ENCODE results near the gene KCNC1.
A peak's percentile ranks its signal among the peaks of the same experiment; 100 is the strongest.

The KCNC1 gene

DNA sequence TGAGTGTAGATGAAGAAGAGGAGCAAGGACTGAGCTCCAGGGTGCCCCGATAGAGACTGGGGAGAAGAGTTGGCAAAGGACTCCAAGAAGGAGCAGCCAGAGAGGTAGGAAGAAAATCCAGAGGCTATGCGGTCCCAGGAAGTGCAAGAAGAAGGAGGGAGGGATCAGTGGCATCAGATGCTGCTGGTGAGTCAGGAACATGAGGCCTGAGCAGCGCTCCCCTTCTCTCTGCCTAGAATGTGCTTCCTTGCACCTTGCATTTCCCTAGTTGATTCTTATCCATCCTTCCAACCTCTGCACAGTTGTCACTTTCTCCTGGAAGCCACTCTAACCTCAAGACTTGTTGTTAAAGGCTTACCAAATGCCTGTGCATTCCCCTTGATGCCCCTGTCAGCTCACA lies 21.3 kb downstream of the KCNC1 start:
- DNase-seq (ENCODE audit: low spot score): no peak

DNA sequence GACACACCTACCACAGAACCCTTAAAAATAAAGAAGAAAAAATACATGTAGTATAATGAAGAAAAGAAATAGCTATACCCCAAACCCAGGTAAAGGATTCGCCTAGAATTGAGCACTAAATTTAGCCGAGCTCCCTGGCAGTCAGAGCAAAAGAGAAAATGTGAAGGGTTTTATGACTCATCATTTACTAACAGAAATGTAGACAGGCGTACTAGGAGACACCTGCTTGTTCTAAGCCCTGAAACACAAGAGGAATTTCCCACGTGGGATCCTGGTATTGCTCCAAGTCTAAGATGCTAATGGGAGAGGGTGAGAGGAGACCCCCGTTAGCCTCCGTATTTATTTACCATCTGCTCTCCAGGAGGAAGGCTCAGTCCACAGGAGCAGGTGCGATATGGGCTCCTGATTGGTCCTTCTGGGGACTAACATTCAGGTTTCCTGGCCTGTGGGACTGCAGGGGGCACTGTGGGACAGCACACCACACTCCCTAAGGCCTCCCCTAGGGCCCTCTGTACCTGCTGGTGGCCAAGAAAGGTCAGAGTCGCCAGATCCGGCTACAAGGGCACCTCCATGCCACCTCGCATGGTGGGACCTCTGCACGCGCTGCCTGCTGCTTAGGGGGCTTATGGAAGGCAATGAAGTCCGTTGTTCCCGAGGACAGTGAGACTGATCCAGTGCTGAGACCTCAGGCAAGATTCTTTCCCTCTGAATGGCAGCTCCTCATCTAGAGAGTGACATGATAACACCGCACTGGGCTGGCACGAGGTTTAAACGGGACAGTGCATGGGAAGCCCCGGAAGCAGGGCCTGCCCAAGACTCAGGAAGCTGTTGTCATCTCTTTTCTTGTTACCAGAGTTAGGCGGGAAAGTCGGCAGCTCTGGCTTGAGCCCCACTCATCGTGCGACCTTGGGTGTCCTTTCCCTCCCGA lies 25.8 kb downstream of the KCNC1 start:
- DNase-seq (ENCODE audit: low spot score): no peak

GRCh38 chr11:17762309-17762974 lies 27.9 kb downstream of the KCNC1 start:
- DNase-seq (ENCODE audit: low spot score): no peak

GRCh38 chr11:17763244-17763643 lies 28.7 kb downstream of the KCNC1 start:
- DNase-seq (ENCODE audit: low spot score): no peak

GRCh38 chr11:17763703-17764102 lies 29.1 kb downstream of the KCNC1 start:
- no peak for DNase-seq (ENCODE audit: low spot score)

- no peak for DNase-seq (ENCODE audit: low spot score)
These were observed 30.1 kb downstream of the KCNC1 start for GRCh38 chr11:17764446-17765218.

DNA sequence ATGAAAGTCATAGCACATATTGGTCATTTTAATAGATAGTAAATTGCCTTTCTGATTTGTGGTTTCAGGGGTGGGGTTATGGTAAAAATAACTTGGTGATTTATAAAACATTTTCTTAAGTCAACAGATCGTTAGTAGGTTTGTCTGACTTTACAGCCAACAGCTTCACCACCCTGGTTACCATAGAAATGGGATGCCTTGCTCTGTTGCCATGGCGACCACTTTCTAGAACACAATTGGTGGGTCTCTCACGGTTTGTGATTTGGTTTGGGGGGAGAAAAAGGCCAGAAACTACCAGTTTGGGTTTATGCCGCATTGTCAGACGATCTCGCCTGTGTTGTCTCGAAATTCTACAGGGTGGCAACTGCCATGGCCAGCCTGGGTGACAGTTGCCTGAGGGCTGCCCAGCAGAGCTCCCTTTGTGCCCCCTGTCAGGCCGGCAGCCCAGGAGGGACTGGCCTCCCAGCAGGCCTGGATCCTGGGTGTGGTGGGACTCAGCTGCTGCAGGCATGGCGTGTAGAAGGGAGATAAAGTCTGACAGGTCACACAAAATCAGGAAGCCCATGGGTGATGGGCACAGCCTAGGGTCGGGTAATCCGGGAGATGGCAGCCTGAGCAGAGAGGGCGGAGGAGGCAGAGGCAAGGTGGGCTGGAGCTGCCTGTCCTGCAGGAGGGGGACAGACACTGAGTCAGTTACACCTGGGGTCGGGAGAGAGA lies 30.9 kb downstream of the KCNC1 start:
- no peak for DNase-seq (ENCODE audit: low spot score)

DNA sequence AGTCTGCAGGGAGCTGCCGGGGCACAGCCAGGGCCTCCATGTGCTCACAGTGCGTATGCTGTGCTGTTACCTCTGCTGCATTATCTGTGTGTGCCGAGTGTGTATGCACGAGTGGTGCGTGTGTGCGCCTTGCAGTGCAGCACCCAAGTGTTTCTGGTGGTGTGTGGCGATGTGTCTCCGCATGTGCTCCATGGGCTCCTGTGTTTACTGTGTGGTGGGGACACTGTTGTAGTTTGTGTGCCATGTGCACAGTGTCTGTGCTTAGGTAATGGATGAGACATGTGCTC lies 31.4 kb downstream of the KCNC1 start:
- DNase-seq (ENCODE audit: low spot score): no peak

DNA sequence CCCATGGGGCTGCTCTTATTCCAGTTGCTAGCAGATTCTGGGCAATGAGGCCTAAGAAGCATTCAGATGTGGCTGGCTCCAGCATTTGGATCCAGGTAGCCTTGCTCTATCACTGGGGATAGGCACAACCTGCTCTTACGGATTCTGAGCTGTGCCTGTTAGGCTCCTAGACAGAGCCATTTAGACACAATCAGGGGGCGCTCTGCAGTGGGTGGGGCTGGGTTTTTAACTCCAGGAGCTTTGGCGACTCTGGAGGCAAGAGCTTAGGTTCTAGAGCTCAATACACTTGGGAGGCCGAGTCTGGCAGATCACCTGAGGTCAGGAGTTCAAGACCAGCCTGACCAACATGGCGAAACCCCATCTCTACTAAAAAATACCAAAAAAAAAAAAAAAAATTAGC lies 32.0 kb downstream of the KCNC1 start:
- DNase-seq (ENCODE audit: low spot score): no peak

DNA sequence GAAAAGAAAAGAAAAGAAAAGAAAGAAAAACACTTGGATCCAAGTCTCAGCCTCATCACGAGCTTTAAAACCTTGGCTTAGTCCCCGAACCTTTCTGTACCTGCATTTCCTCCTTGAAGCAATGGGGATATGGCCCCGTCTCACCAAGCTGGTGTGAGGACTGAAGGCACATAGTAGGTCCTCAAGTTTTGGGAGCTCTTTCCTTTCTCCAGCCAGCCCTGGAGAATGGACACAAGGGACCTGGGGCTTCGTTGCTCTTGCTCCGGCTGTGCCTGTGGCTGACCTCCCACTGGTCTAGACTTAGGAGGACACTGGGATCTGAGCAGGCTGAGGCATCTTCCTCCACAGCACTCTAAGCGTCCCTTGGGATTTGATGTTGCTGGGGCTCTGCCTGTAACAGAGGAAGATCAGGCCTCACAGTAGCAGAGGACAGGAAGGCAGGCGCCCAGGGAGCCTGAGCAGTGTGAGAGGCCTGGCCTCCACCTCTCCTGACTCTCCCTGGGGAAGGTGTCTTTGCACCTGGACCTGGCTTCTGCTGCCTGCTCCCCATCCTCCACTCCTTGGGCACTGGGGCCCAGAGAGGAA lies 32.8 kb downstream of the KCNC1 start:
- no peak for DNase-seq (ENCODE audit: low spot score)

GRCh38 chr11:17767914-17768313 lies 33.3 kb downstream of the KCNC1 start:
- DNase-seq (ENCODE audit: low spot score): no peak

- no peak for DNase-seq (ENCODE audit: low spot score)
These were observed 34.0 kb downstream of the KCNC1 start for GRCh38 chr11:17768547-17768946.

DNA sequence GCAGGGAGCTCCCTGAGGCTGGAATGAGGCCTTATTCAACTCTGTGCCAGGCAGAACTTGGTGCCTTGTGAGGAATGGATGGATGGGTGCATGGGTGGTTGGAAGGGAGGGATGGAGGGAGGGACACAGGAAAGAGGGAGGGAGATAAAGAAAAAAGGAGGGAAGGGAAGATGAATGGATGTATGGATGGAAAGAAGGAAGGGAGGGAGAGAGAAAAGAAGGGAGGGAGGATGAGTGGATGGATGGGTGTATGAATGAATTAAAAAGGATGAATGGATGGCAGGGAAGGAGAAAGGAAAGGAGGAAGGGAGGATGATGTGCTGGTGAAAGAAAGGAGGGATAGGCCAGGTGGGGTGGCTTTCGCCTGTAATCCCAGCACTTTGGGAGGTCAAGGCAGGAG lies 34.6 kb downstream of the KCNC1 start:
- no peak for DNase-seq (ENCODE audit: low spot score)

- DNase-seq (ENCODE audit: low spot score): peak; percentile 15
These were observed 35.6 kb downstream of the KCNC1 start for GRCh38 chr11:17770048-17770652.

DNA sequence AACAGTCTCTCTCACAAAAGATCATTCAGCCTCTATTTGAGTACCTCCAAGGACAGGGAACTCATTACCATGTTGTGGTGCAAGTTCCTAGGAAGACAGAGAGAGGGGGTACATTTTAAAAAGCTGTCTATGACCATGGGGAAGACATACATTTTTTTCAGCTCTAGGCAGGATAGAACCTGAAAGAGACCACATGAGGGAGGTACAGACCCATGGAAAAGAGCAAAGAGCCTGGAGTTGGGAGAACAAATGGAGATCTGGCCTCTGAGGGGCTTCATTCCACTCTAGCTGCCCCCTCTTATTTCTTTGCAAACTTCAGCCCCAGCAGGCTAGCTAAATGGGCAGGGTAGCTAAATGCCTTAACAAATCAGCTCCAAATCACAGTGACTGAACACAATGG lies 36.3 kb downstream of the KCNC1 start:
- no peak for DNase-seq (ENCODE audit: low spot score)

DNA sequence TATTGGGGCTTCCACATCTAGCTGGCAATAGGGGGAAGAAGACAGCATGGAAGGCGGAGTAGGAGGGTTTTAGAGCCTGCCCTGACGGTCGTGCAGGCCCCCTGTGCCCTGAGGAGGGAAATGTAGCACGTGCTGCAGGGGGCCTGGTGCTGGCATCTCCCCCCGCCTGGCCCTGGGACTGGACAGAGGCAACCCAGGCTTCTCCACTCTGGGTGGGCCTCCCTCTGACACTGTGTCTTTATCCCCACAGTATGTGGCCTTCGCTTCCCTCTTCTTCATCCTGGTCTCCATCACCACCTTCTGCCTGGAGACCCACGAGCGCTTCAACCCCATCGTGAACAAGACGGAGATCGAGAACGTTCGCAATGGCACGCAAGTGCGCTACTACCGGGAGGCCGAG lies 36.8 kb downstream of the KCNC1 start:
- DNase-seq (ENCODE audit: low spot score): no peak

GRCh38 chr11:17771841-17772401 lies 37.3 kb downstream of the KCNC1 start:
- DNase-seq (ENCODE audit: low spot score): no peak

DNA sequence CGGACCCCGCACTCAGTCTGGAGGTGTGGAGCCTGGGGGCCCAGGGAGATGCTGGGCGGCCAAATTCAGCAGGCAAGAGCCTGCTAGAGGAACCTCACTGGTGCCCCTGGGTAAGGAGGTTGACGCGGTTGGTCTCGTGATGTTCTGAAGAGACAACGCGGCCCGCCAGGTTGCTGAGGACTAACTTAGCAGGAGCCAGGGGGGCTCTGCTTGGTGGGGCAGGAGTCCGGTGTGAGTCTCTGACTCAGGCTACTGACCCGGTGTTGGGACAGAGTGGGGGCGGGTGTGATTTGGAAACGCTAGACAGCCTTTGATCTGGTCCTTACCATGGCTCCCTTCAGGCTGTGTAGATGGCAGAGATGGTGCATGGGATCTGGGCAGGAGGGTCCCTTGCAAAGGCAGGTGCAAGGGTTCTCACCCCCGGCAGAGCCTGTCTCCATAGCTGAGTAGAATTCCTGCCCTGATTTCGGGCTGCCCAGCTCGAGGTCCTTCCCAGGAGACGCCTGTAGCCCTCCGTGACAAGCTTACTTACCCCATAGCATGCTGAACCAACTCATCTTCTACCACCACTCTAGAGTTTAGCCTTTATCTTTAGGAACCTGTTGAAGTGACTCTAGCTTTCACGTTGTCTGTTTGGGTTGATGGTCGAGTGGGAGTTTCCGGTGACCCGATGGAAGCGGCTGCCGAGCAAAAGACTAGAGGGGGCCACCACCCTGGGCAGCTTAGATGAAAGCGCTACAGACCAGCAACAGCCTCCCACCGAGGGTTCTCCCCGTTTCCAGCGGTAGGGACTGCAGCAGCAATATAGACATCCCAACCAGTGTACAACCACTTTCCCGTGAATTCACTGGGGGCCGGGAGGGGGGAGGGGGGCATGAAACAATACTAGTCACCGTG lies 38.4 kb downstream of the KCNC1 start:
- DNase-seq (ENCODE audit: low spot score): no peak

GRCh38 chr11:17773674-17774073 lies 39.1 kb downstream of the KCNC1 start:
- DNase-seq (ENCODE audit: low spot score): no peak
